ENCODE results near the gene DYRK2. TPM values are rescaled to one million over a fixed set of nuclear protein-coding genes. Genes with fewer than 3 reads are reported as not detected.
A peak's percentile ranks its signal among the peaks of the same experiment; 100 is the strongest.

Gene DYRK2
- total RNA-seq, 3 donors from 2014 or later (not counting 1 experiment from before 2014, with no cell fraction given): 88.1 to 108 (median 108) TPM

DNA sequence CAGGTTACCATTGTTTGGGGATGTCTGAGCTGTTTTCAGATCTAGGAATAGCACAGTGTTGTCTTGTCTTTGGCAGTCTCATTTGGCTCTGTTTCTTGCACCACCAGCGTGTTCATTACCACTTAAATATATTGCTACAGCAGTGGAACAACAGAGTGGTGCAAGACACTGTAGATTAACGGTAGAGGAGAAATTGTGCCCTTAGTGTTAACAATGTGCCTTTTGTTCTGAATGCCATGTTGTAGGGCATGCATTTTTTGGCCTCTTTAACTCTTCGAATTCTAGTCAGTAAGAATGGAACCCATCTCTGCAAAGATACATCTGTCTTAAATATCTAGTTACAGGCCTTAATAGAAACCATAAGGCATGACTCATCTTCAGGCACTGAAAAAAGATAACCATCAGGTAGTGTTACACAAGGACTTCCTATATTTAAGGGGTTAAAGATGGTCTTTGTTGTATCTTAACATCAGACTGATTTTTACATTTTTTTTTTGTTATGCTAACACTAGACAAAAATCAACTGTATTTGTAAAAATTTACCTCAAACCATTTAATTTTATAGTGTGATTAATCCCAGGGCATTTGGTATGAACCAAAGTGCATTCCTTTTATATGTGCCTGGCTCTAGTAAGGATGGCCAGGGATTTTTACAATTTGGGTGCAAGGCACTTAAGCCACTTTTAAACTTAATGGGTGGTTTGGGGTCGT is 12.9 kb downstream of the DYRK2 start:
- H3K27ac Mint-ChIP-seq: peak overlapping the region; percentile 65 to 66
- H3K27me3 Mint-ChIP-seq (ENCODE audit: low read depth in 2 of 2): no peaks in the 10 kb centered on the region
- no peaks in the 10 kb centered on the region for H3K27me3 ChIP-seq (ENCODE audit: control insufficient read depth, insufficient read depth, low read length)
- peak overlapping the region; percentile 28 for H3K4me3 Mint-ChIP-seq
- WGBS (ENCODE audit: insufficient coverage): 92% methylated on average over 3 of the region's 4 CpGs
- no peak overlapping the region for H3K4me3 ChIP-seq (ENCODE audit: low read length)
- DNase-seq (no peak), ATAC-seq (peak in 1 of 3 donors; percentile 44)
- peaks cover 53% of the 10 kb centered on the region for H3K36me3 ChIP-seq (ENCODE audit: control insufficient read depth, insufficient read depth, low read length)
- H3K27ac ChIP-seq (ENCODE audit: low read length): no peak overlapping the region
- TF ChIP-seq, protein P1, sequence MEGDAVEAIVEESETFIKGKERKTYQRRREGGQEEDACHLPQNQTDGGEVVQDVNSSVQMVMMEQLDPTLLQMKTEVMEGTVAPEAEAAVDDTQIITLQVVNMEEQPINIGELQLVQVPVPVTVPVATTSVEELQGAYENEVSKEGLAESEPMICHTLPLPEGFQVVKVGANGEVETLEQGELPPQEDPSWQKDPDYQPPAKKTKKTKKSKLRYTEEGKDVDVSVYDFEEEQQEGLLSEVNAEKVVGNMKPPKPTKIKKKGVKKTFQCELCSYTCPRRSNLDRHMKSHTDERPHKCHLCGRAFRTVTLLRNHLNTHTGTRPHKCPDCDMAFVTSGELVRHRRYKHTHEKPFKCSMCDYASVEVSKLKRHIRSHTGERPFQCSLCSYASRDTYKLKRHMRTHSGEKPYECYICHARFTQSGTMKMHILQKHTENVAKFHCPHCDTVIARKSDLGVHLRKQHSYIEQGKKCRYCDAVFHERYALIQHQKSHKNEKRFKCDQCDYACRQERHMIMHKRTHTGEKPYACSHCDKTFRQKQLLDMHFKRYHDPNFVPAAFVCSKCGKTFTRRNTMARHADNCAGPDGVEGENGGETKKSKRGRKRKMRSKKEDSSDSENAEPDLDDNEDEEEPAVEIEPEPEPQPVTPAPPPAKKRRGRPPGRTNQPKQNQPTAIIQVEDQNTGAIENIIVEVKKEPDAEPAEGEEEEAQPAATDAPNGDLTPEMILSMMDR (IDR thresholded peaks at IDR 0.05): no peak
- peaks cover 75 to 81% of the 10 kb centered on the region in 2 donors for H3K4me1 Mint-ChIP-seq
- H3K4me1 ChIP-seq (ENCODE audit: control insufficient read depth, insufficient read depth, low read length): peaks cover 12% of the 10 kb centered on the region
- intact Hi-C loops (cut with micrococcal nuclease): loop anchor here (5.0 kb wide), 1 partner anchor 304 kb away; no protein-coding TSS in a partner anchor
- H3K9me3 Mint-ChIP-seq: no peaks in the 10 kb centered on the region
- no peaks in the 10 kb centered on the region for H3K9me3 ChIP-seq (ENCODE audit: control insufficient read depth, insufficient read depth, low read length)
- H3K36me3 Mint-ChIP-seq: peaks cover 8% of the 10 kb centered on the region

DNA sequence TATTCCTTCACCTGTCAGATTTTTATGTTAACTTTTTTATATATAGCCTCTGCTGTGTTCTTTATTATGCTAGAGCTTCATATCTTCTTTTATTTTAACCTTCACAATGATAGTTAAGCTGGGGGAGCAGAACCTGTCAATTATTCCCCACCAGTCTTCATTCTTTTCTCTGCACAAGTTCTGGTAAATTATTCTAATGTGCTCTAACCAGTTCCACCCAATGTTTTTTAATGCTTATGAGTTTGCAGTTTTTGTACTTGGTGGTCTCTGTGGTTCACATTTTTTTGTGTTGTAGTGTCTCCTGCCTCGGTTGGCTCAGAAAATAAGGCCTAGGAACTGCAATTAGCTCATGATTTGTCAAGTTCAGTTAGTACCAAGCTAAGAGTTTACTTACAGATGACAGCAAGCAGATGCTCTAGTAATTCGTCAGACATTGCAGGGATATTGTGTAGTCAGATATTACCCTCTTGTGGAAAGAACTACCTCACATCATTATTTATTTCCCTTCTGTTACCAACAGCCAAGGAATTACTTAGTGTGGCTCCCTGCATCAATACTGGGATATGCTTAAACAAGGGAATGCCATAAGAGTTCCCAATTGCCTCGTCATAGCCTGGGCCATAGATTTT is 14.5 kb downstream of the DYRK2 start:
- 72% methylated on average over 3 of the region's 3 CpGs for WGBS (ENCODE audit: insufficient coverage)
- peaks cover 39% of the 10 kb centered on the region for H3K36me3 ChIP-seq (ENCODE audit: control insufficient read depth, insufficient read depth, low read length)
- DNase-seq: peak in 1 of 2 donors; percentile 35
- TF ChIP-seq, protein P1 (IDR thresholded peaks at IDR 0.05): no peak
- H3K9me3 ChIP-seq (ENCODE audit: control insufficient read depth, insufficient read depth, low read length): no peaks in the 10 kb centered on the region
- intact Hi-C loops (cut with micrococcal nuclease): loop anchor here (5.0 kb wide), 1 partner anchor 306 kb away; no protein-coding TSS in a partner anchor
- Mint-ChIP-seq H3K9me3 (no peaks in the 10 kb centered on the region), H3K27me3 (ENCODE audit: low read depth in 2 of 2) (no peaks in the 10 kb centered on the region), H3K27ac (peak overlapping the region; percentile 66 to 75), H3K36me3 (peaks cover 8% of the 10 kb centered on the region), H3K4me1 (peaks cover 80 to 86% of the 10 kb centered on the region in 2 donors), H3K4me3 (no peak overlapping the region)
- no peaks in the 10 kb centered on the region for H3K27me3 ChIP-seq (ENCODE audit: control insufficient read depth, insufficient read depth, low read length)
- no peak for ATAC-seq
- H3K27ac ChIP-seq (ENCODE audit: low read length): no peak overlapping the region
- peaks cover 22% of the 10 kb centered on the region for H3K4me1 ChIP-seq (ENCODE audit: control insufficient read depth, insufficient read depth, low read length)
- H3K4me3 ChIP-seq (ENCODE audit: low read length): no peak overlapping the region

DNA sequence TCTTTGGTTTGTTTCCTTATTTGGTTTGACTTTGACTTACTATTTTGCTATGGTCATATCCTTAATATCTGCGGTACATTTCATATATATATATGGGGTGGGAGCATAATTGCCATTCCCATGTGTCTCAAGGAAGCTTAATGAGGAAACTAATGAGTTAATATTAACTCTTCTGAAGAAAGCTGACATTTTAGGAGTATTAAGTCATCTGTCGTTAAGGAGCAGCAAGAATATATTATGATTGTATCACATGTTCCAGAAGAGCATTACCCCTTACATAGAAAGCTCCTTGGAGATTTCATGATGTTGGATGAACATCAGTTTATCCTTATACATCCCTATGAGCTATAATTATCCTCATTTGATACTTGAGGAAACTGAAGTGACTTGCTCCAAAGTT is 15.6 kb downstream of the DYRK2 start:
- TF ChIP-seq, protein P1 (IDR thresholded peaks at IDR 0.05): no peak
- WGBS (ENCODE audit: insufficient coverage): 100% methylated on average over 1 of the region's 2 CpGs
- intact Hi-C loops (cut with micrococcal nuclease): loop anchor here (5.0 kb wide), 1 partner anchor 307 kb away; no protein-coding TSS in a partner anchor
- H3K4me3 Mint-ChIP-seq: no peak overlapping the region
- H3K27me3 Mint-ChIP-seq (ENCODE audit: low read depth in 2 of 2): no peaks in the 10 kb centered on the region
- Histone ChIP-seq H3K9me3 (ENCODE audit: control insufficient read depth, insufficient read depth, low read length) (no peaks in the 10 kb centered on the region), H3K27me3 (ENCODE audit: control insufficient read depth, insufficient read depth, low read length) (no peaks in the 10 kb centered on the region), H3K4me1 (ENCODE audit: control insufficient read depth, insufficient read depth, low read length) (peaks cover 18% of the 10 kb centered on the region), H3K4me3 (ENCODE audit: low read length) (no peak overlapping the region), H3K27ac (ENCODE audit: low read length) (no peak overlapping the region), H3K36me3 (ENCODE audit: control insufficient read depth, insufficient read depth, low read length) (peaks cover 27% of the 10 kb centered on the region)
- peaks cover 79 to 83% of the 10 kb centered on the region in 2 donors for H3K4me1 Mint-ChIP-seq
- ATAC-seq (no peak), DNase-seq (no peak)
- H3K36me3 Mint-ChIP-seq: peaks cover 5% of the 10 kb centered on the region
- H3K27ac Mint-ChIP-seq: peak overlapping the region; percentile 66 to 75
- H3K9me3 Mint-ChIP-seq: no peaks in the 10 kb centered on the region
